Measurements from ENCODE around the gene CCDC80.

The CCDC80 gene

GRCh38 chr3:112623717-112624116 is 17.2 kb downstream of the CCDC80 start:
- H3K27me3 ChIP-seq (ENCODE audit: insufficient read depth, low read depth), result no peaks in the 10 kb centered on the region
- H3K4me3 ChIP-seq (IDR thresholded peaks at IDR 0.05; ENCODE audit: insufficient read depth, low read depth, low read length), result no peak overlapping the region
- TF ChIP-seq CTCF (conservative IDR thresholded peaks at IDR 0.05; ENCODE audit: low read depth, low read length), result no peak
- H3K9ac ChIP-seq, result no peak overlapping the region
- H3K4me2 ChIP-seq, result no peak overlapping the region
- no peaks in the 10 kb centered on the region for H3K36me3 ChIP-seq (ENCODE audit: insufficient read depth)
- no peak overlapping the region for H2AFZ ChIP-seq (ENCODE audit: low read depth)
- H3K27ac ChIP-seq, result no peak overlapping the region
- H4K20me1 ChIP-seq (ENCODE audit: insufficient read depth), result no peaks in the 10 kb centered on the region
- no peaks in the 10 kb centered on the region for H3K79me2 ChIP-seq (ENCODE audit: insufficient read depth, low read depth)
- H3K4me1 ChIP-seq (ENCODE audit: low read depth, poor library complexity, severe bottlenecking), result peaks cover 7% of the 10 kb centered on the region

GRCh38 chr3:112623213-112623612 is 17.7 kb downstream of the CCDC80 start:
- H3K36me3 ChIP-seq (ENCODE audit: insufficient read depth), result no peaks in the 10 kb centered on the region
- no peak overlapping the region for H3K27ac ChIP-seq
- no peaks in the 10 kb centered on the region for H3K79me2 ChIP-seq (ENCODE audit: insufficient read depth, low read depth)
- H3K9ac ChIP-seq, result no peak overlapping the region
- TF ChIP-seq CTCF (conservative IDR thresholded peaks at IDR 0.05; ENCODE audit: low read depth, low read length), result no peak
- H2AFZ ChIP-seq (ENCODE audit: low read depth), result no peak overlapping the region
- H3K4me2 ChIP-seq, result no peak overlapping the region
- H3K27me3 ChIP-seq (ENCODE audit: insufficient read depth, low read depth), result no peaks in the 10 kb centered on the region
- peaks cover 7% of the 10 kb centered on the region for H3K4me1 ChIP-seq (ENCODE audit: low read depth, poor library complexity, severe bottlenecking)
- no peak overlapping the region for H3K4me3 ChIP-seq (IDR thresholded peaks at IDR 0.05; ENCODE audit: insufficient read depth, low read depth, low read length)
- H4K20me1 ChIP-seq (ENCODE audit: insufficient read depth), result no peaks in the 10 kb centered on the region

GRCh38 chr3:112619295-112619694 is 21.6 kb downstream of the CCDC80 start:
- TF ChIP-seq CTCF (conservative IDR thresholded peaks at IDR 0.05; ENCODE audit: low read depth, low read length), result no peak
- Histone ChIP-seq H3K4me3 (IDR thresholded peaks at IDR 0.05; ENCODE audit: insufficient read depth, low read depth, low read length) (no peak overlapping the region), H3K4me2 (no peak overlapping the region), H2AFZ (ENCODE audit: low read depth) (no peak overlapping the region), H3K36me3 (ENCODE audit: insufficient read depth) (no peaks in the 10 kb centered on the region), H3K79me2 (ENCODE audit: insufficient read depth, low read depth) (no peaks in the 10 kb centered on the region), H3K4me1 (ENCODE audit: low read depth, poor library complexity, severe bottlenecking) (peaks cover 7% of the 10 kb centered on the region), H4K20me1 (ENCODE audit: insufficient read depth) (no peaks in the 10 kb centered on the region), H3K9ac (no peak overlapping the region), H3K27ac (no peak overlapping the region), H3K27me3 (ENCODE audit: insufficient read depth, low read depth) (no peaks in the 10 kb centered on the region)

GRCh38 chr3:112617285-112617684 is 23.7 kb downstream of the CCDC80 start:
- Histone ChIP-seq H4K20me1 (ENCODE audit: insufficient read depth) (no peaks in the 10 kb centered on the region), H3K27me3 (ENCODE audit: insufficient read depth, low read depth) (no peaks in the 10 kb centered on the region), H3K36me3 (ENCODE audit: insufficient read depth) (no peaks in the 10 kb centered on the region), H3K4me3 (IDR thresholded peaks at IDR 0.05; ENCODE audit: insufficient read depth, low read depth, low read length) (no peak overlapping the region), H3K79me2 (ENCODE audit: insufficient read depth, low read depth) (no peaks in the 10 kb centered on the region), H3K9ac (no peak overlapping the region), H2AFZ (ENCODE audit: low read depth) (no peak overlapping the region), H3K4me1 (ENCODE audit: low read depth, poor library complexity, severe bottlenecking) (peaks cover 7% of the 10 kb centered on the region), H3K4me2 (no peak overlapping the region), H3K27ac (no peak overlapping the region)
- TF ChIP-seq CTCF (conservative IDR thresholded peaks at IDR 0.05; ENCODE audit: low read depth, low read length), result no peak
